Measurements from ENCODE around the gene RNF213. TPM values are rescaled to one million over a fixed set of nuclear protein-coding genes. Genes with fewer than 3 reads are reported as not detected.

RNF213 gene
- total and polyA plus RNA-seq, 10 donors = 36.7 to 481 (median 337) TPM

GRCh38 chr17:80322864-80323263 is 62.2 kb downstream of the RNF213 start:
- Histone ChIP-seq H3K4me1 (peaks cover 0 to 7% (median 0%) of the 10 kb centered on the region in 6 donors), H3K27me3 (replicated peaks in 1 of 7) (no peaks in the 10 kb centered on the region), H3K36me3 (peaks cover 3 to 100% (median 91%) of the 10 kb centered on the region in 6 donors), H3K27ac (no peak overlapping the region), H3K9me3 (peaks cover 0 to 12% (median 9%) of the 10 kb centered on the region in 8 donors), H3K4me3 (no peak overlapping the region)
- no peak for TF ChIP-seq CTCF (IDR thresholded peaks at IDR 0.05 in 8 of 11, conservative IDR thresholded peaks at IDR 0.05 in 3 of 11)
- TF ChIP-seq POLR2A (IDR thresholded peaks at IDR 0.05) = no peak
- TF ChIP-seq POLR2AphosphoS5 (IDR thresholded peaks at IDR 0.05) = no peak
- DNase-seq = no peak
- intact Hi-C loops (cut with DNase I; ENCODE audit: low total_unique reads) = no loop called here
- WGBS, 5 donors = 95 to 100% (median 100%) methylated on average over 1 of the region's 1 CpG

- intact Hi-C loops (cut with DNase I; ENCODE audit: low total_unique reads) = no loop called here
- Histone ChIP-seq H3K36me3 (peaks cover 3 to 100% (median 91%) of the 10 kb centered on the region in 6 donors), H3K4me3 (no peak overlapping the region), H3K4me1 (peaks cover 0 to 17% (median 2%) of the 10 kb centered on the region in 6 donors), H3K9me3 (peaks cover 0 to 12% (median 9%) of the 10 kb centered on the region in 8 donors), H3K27me3 (replicated peaks in 1 of 7) (no peaks in the 10 kb centered on the region), H3K27ac (no peak overlapping the region)
- DNase-seq = no peak
- no peak for TF ChIP-seq POLR2A (IDR thresholded peaks at IDR 0.05)
- TF ChIP-seq CTCF (IDR thresholded peaks at IDR 0.05 in 8 of 11, conservative IDR thresholded peaks at IDR 0.05 in 3 of 11) = no peak
- TF ChIP-seq POLR2AphosphoS5 (IDR thresholded peaks at IDR 0.05) = no peak
- 79 to 86% (median 81%) methylated on average over 3 of the region's 3 CpGs for WGBS, 5 donors
These were observed 63.3 kb downstream of the RNF213 start for GRCh38 chr17:80323982-80324381.

- WGBS, 5 donors = 39 to 69% (median 44%) methylated on average over 10 of the region's 10 CpGs
- intact Hi-C loops (cut with DNase I; ENCODE audit: low total_unique reads) = no loop called here
- peak overlapping the region in 2 of 8 donors; percentile 10 to 54 for H3K27ac ChIP-seq
These were observed 66.9 kb downstream of the RNF213 start for GRCh38 chr17:80327518-80327917.

More at GRCh38 chr17:80327518-80327917, 66.9 kb downstream of the RNF213 start:
- peak in 1 of 3 donors; percentile 29 for TF ChIP-seq POLR2AphosphoS5 (IDR thresholded peaks at IDR 0.05)
- TF ChIP-seq CTCF (IDR thresholded peaks at IDR 0.05 in 8 of 11, conservative IDR thresholded peaks at IDR 0.05 in 3 of 11) = no peak
- H3K4me3 ChIP-seq = no peak overlapping the region
- DNase-seq = peak; percentile 54
- H3K4me1 ChIP-seq = peaks cover 0 to 19% (median 2%) of the 10 kb centered on the region in 6 donors
- peaks cover 0 to 7% (median 4%) of the 10 kb centered on the region in 8 donors for H3K9me3 ChIP-seq
- peaks cover 3 to 100% (median 91%) of the 10 kb centered on the region in 6 donors for H3K36me3 ChIP-seq
- H3K27me3 ChIP-seq (replicated peaks in 1 of 7) = no peaks in the 10 kb centered on the region
